ENCODE measurements around the gene SPINT1. TPM values are rescaled to one million over a fixed set of nuclear protein-coding genes. Genes with fewer than 3 reads are reported as not detected.

SPINT1 gene
- total RNA-seq = 4.0 TPM

GRCh38 chr15:40843885-40844695, at the start of gene SPINT1:
SPINT1 (plus strand) TSS chr15:40844048; CDS start chr15:40844555, 507 bp downstream.
- ATAC-seq = no peak
- no peak for DNase-seq (ENCODE audit: low spot score)
- intact Hi-C loops (cut with DNase I) = no loop called here

GRCh38 chr15:40796041-40796440, 47.8 kb upstream of the SPINT1 start:
- no peak for ATAC-seq
- intact Hi-C loops (cut with DNase I) = no loop called here

GRCh38 chr15:40796512-40796911, 47.3 kb upstream of the SPINT1 start:
- DNase-seq (ENCODE audit: low spot score) (no peak), ATAC-seq (no peak)
- intact Hi-C loops (cut with DNase I) = no loop called here

More at GRCh38 chr15:40796041-40796440, 47.8 kb upstream of the SPINT1 start:
- no peak for DNase-seq (ENCODE audit: low spot score)

- intact Hi-C loops (cut with DNase I) = no loop called here
- ATAC-seq (no peak), DNase-seq (ENCODE audit: low spot score) (no peak)
Measured at GRCh38 chr15:40799523-40799922, 44.3 kb upstream of the SPINT1 start.

- intact Hi-C loops (cut with DNase I) = no loop called here
- DNase-seq (ENCODE audit: low spot score) (no peak), ATAC-seq (no peak)
Measured at GRCh38 chr15:40803076-40803475, 40.8 kb upstream of the SPINT1 start.

GRCh38 chr15:40803688-40804087, 40.2 kb upstream of the SPINT1 start:
- intact Hi-C loops (cut with DNase I) = no loop called here
- DNase-seq (ENCODE audit: low spot score) (no peak), ATAC-seq (no peak)

GRCh38 chr15:40806672-40807027, 37.2 kb upstream of the SPINT1 start:
- ATAC-seq (no peak), DNase-seq (ENCODE audit: low spot score) (no peak)
- intact Hi-C loops (cut with DNase I) = no loop called here

GRCh38 chr15:40807028-40807887, 36.6 kb upstream of the SPINT1 start, which contains the start of the genes DNAJC17 and ZFYVE19:
DNAJC17 (minus strand) TSS chr15:40807473; CDS start chr15:40807446, 27 bp downstream.
ZFYVE19 (plus strand) TSS chr15:40807089; CDS start chr15:40807590, 501 bp downstream.
- ATAC-seq (peak; percentile 99), DNase-seq (ENCODE audit: low spot score) (peak; percentile 97)
- intact Hi-C loops (cut with DNase I) = no loop called here

- intact Hi-C loops (cut with DNase I) = no loop called here
- no peak for DNase-seq (ENCODE audit: low spot score)
Measured at GRCh38 chr15:40807888-40808461, 35.9 kb upstream of the SPINT1 start.

GRCh38 chr15:40808861-40809450, 34.9 kb upstream of the SPINT1 start:
- intact Hi-C loops (cut with DNase I) = no loop called here
- DNase-seq (ENCODE audit: low spot score) (no peak), ATAC-seq (no peak)

More at GRCh38 chr15:40807888-40808461, 35.9 kb upstream of the SPINT1 start:
- ATAC-seq = no peak

- DNase-seq (ENCODE audit: low spot score) (no peak), ATAC-seq (no peak)
- intact Hi-C loops (cut with DNase I) = no loop called here
Measured at GRCh38 chr15:40812721-40813425, 31.0 kb upstream of the SPINT1 start.

- ATAC-seq = no peak
- intact Hi-C loops (cut with DNase I) = no loop called here
- no peak for DNase-seq (ENCODE audit: low spot score)
Measured at GRCh38 chr15:40815042-40815698, 28.7 kb upstream of the SPINT1 start.

GRCh38 chr15:40819048-40819447, 24.8 kb upstream of the SPINT1 start:
- DNase-seq (ENCODE audit: low spot score) (no peak), ATAC-seq (no peak)
- intact Hi-C loops (cut with DNase I) = no loop called here

GRCh38 chr15:40821195-40821594, 22.7 kb upstream of the SPINT1 start:
- ATAC-seq = no peak
- intact Hi-C loops (cut with DNase I) = no loop called here

GRCh38 chr15:40823572-40824343, 20.1 kb upstream of the SPINT1 start:
- DNase-seq (ENCODE audit: low spot score) (no peak), ATAC-seq (no peak)
- intact Hi-C loops (cut with DNase I) = no loop called here

More at GRCh38 chr15:40821195-40821594, 22.7 kb upstream of the SPINT1 start:
- no peak for DNase-seq (ENCODE audit: low spot score)

- ATAC-seq (no peak), DNase-seq (ENCODE audit: low spot score) (no peak)
- intact Hi-C loops (cut with DNase I) = no loop called here
Measured at GRCh38 chr15:40825661-40826422, 18.0 kb upstream of the SPINT1 start.

Measured in sciatic nerve (tissue), 2 donors.